WTC11 (cell line): ENCODE data around the gene SETD2.

ENCODE experiments used
- FOXP1 ChIP-seq: sonication (generic); formaldehyde crosslinking; IDR thresholded peaks from 2 replicates; pipeline ENCODE4 v1.8.0; 2022; ENCODE audit warnings: missing genetic modification reagents, mild to moderate bottlenecking, moderate library complexity, borderline replicate concordance
- PRRX2 ChIP-seq: fragments of 250-450 bp; sonication (Bioruptor Pico); IDR thresholded peaks from 2 replicates; pipeline ENCODE4 v1.8.0; 2021; ENCODE audit warnings: mild to moderate bottlenecking
- TP53 ChIP-seq: sonication (generic); formaldehyde crosslinking; IDR thresholded peaks from 2 replicates; pipeline ENCODE4 v1.8.1; 2023; ENCODE audit warnings: mild to moderate bottlenecking, missing genetic modification reagents
- TF ChIP-seq, protein P1 (sequence below): sonication (generic); formaldehyde crosslinking; IDR thresholded peaks from 2 replicates; pipeline ENCODE4 v1.8.1; 2022; ENCODE audit warnings: low read depth, missing genetic modification reagents, borderline replicate concordance
- TF ChIP-seq, protein P2 (sequence below): fragments of 200-600 bp; IDR thresholded peaks from 2 replicates; pipeline ENCODE4 v1.8.0; 2022; ENCODE audit warnings: antibody characterized with exemption

DNA sequence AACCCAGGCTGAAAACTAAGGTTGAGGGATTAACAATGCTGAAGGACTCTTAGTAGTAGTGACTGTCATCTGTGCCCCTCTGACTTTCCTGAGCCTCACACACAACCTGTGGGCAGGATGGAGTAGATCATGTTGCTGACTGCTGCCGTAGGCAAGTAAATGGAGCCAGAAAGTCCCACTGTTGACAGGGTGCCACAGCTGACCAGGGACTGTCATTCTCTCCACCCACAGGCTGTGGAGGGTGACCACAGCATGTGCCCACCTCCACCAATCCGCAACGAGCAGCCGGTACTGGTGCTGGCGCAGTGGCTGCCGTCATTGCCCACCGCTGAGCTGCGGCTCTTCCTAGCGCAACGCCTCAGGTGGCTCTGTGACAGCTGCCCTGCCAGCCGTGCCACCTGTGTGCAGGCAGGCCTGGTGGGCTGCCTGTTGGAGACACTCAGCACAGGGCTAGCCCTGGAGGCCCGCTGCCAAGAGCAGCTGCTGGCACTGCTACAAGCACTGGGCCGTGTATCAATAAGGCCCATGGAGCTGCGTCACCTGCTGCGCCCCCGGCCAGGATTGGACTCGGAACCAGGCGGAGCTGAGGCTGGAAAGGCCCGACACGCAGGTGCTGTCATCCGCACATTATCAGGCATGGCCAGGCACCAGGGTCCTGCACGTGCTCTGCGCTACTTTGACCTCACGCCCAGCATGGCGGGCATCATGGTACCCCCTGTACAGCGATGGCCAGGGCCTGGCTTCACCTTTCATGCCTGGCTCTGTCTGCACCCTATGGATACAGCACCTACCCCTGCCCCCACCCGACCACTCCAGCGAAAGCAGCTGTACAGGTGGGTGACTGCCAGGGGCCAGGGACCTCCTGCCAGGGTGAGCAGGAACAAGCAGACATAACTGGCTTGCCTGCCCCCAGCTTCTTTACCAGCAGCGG lies 168.8 kb downstream of the SETD2 start:
- TF ChIP-seq, protein P1, sequence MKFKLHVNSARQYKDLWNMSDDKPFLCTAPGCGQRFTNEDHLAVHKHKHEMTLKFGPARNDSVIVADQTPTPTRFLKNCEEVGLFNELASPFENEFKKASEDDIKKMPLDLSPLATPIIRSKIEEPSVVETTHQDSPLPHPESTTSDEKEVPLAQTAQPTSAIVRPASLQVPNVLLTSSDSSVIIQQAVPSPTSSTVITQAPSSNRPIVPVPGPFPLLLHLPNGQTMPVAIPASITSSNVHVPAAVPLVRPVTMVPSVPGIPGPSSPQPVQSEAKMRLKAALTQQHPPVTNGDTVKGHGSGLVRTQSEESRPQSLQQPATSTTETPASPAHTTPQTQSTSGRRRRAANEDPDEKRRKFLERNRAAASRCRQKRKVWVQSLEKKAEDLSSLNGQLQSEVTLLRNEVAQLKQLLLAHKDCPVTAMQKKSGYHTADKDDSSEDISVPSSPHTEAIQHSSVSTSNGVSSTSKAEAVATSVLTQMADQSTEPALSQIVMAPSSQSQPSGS (CRISPR knock-in tag), result no peak
- TF ChIP-seq, protein P2, sequence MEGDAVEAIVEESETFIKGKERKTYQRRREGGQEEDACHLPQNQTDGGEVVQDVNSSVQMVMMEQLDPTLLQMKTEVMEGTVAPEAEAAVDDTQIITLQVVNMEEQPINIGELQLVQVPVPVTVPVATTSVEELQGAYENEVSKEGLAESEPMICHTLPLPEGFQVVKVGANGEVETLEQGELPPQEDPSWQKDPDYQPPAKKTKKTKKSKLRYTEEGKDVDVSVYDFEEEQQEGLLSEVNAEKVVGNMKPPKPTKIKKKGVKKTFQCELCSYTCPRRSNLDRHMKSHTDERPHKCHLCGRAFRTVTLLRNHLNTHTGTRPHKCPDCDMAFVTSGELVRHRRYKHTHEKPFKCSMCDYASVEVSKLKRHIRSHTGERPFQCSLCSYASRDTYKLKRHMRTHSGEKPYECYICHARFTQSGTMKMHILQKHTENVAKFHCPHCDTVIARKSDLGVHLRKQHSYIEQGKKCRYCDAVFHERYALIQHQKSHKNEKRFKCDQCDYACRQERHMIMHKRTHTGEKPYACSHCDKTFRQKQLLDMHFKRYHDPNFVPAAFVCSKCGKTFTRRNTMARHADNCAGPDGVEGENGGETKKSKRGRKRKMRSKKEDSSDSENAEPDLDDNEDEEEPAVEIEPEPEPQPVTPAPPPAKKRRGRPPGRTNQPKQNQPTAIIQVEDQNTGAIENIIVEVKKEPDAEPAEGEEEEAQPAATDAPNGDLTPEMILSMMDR, result no peak
- TF ChIP-seq TP53 (CRISPR knock-in tag), result no peak
- no peak for TF ChIP-seq FOXP1 (CRISPR knock-in tag)
- TF ChIP-seq PRRX2 (CRISPR knock-in tag), result no peak
